ENCODE results near the gene ZCCHC8. TPM values are rescaled to one million over a fixed set of nuclear protein-coding genes. Genes with fewer than 3 reads are reported as not detected.
"Not testable (repeated sequence)": the region's sequence is repeated elsewhere in the genome, so short reads cannot be mapped to it uniquely, and the experiment has no call there.

Gene ZCCHC8
- total RNA-seq, 1 experiment from 2014 or later: 41.8 TPM

GRCh38 chr12:122473543-122474323, 27.0 kb downstream of the ZCCHC8 start:
- Mint-ChIP-seq H3K9me3 (ENCODE audit: unreplicated experiment) (no peaks in the 10 kb centered on the region), H3K4me1 (ENCODE audit: insufficient read depth, unreplicated experiment) (peaks cover 21% of the 10 kb centered on the region), H3K36me3 (ENCODE audit: insufficient read depth, unreplicated experiment) (peaks cover 65% of the 10 kb centered on the region), H3K27ac (ENCODE audit: low read depth, unreplicated experiment) (peak overlapping the region; percentile 85), H3K4me3 (ENCODE audit: unreplicated experiment) (peak overlapping the region; percentile 7), H3K27me3 (ENCODE audit: insufficient read depth, unreplicated experiment) (no peaks in the 10 kb centered on the region)
- ChIA-PET POLR2A (interaction anchor here (0.6 to 8.0 kb wide), 20 partner anchors 9 to 107 kb away, joined by 3 to 292 read pairs (median 5); partner anchors contain the start of genes CLIP1, KNTC1, RSRC2 and ZCCHC8), CTCF (interaction anchor here (0.5 to 6.1 kb wide), 12 partner anchors 9 to 506 kb away, joined by 3 to 127 read pairs (median 3); partner anchors contain the start of gene CLIP1)
- peak; percentile 91 for DNase-seq (ENCODE audit: unreplicated experiment)
- no peak for TF ChIP-seq CTCF (IDR thresholded peaks at IDR 0.05; ENCODE audit: unreplicated experiment)
- TSS peak; percentile 56 for BruUV-seq (replicated peaks)
- intact Hi-C loops (cut with micrococcal nuclease): loop anchor here (5.0 kb wide), 1 partner anchor 136 kb away; no protein-coding TSS in a partner anchor

- Mint-ChIP-seq H3K27ac (ENCODE audit: low read depth, unreplicated experiment) (peak overlapping the region; percentile 74), H3K36me3 (ENCODE audit: insufficient read depth, unreplicated experiment) (peaks cover 50% of the 10 kb centered on the region), H3K4me3 (ENCODE audit: unreplicated experiment) (no peak overlapping the region), H3K9me3 (ENCODE audit: unreplicated experiment) (no peaks in the 10 kb centered on the region), H3K27me3 (ENCODE audit: insufficient read depth, unreplicated experiment) (no peaks in the 10 kb centered on the region), H3K4me1 (ENCODE audit: insufficient read depth, unreplicated experiment) (peaks cover 21% of the 10 kb centered on the region)
- intact Hi-C loops (cut with micrococcal nuclease): loop anchor here (1.0 to 5.0 kb wide), 3 partner anchors 48 to 134 kb away; no protein-coding TSS in a partner anchor
- ChIA-PET POLR2A (interaction anchor here (0.6 to 8.0 kb wide), 18 partner anchors 10 to 416 kb away, joined by 3 to 292 read pairs (median 4); partner anchors contain the start of genes CLIP1, KNTC1, RSRC2 and ZCCHC8), CTCF (interaction anchor here (0.6 to 6.1 kb wide), 22 partner anchors 11 to 300 kb away, joined by 3 to 127 read pairs (median 4); partner anchors contain the start of genes CLIP1 and ZCCHC8)
- no TSS peak for BruUV-seq (replicated peaks)
- peak; percentile 81 for DNase-seq (ENCODE audit: unreplicated experiment)
- TF ChIP-seq CTCF (IDR thresholded peaks at IDR 0.05; ENCODE audit: unreplicated experiment): peak; percentile 64
Measured at GRCh38 chr12:122471324-122472226, 29.2 kb downstream of the ZCCHC8 start.

GRCh38 chr12:122470576-122470975, 30.2 kb downstream of the ZCCHC8 start:
- intact Hi-C loops (cut with micrococcal nuclease): loop anchor here (5.0 kb wide), 1 partner anchor 133 kb away; no protein-coding TSS in a partner anchor
- not testable (repeated sequence) for H3K9me3 Mint-ChIP-seq (ENCODE audit: unreplicated experiment); H3K4me3 Mint-ChIP-seq (ENCODE audit: unreplicated experiment); DNase-seq (ENCODE audit: unreplicated experiment); H3K27me3 Mint-ChIP-seq (ENCODE audit: insufficient read depth, unreplicated experiment); BruUV-seq (replicated peaks)
- H3K4me1 Mint-ChIP-seq (ENCODE audit: insufficient read depth, unreplicated experiment): peaks cover 18% of the 10 kb centered on the region
- ChIA-PET POLR2A (interaction anchor here (0.6 to 8.0 kb wide), 8 partner anchors 21 to 505 kb away, joined by 3 to 292 read pairs (median 4); partner anchors contain the start of gene CLIP1), CTCF (interaction anchor here (0.6 to 6.1 kb wide), 12 partner anchors 12 to 134 kb away, joined by 3 to 127 read pairs (median 5); partner anchors contain the start of gene CLIP1)
- H3K27ac Mint-ChIP-seq (ENCODE audit: low read depth, unreplicated experiment): peak overlapping the region; percentile 74
- peaks cover 40% of the 10 kb centered on the region for H3K36me3 Mint-ChIP-seq (ENCODE audit: insufficient read depth, unreplicated experiment)

- peak overlapping the region; percentile 64 for H3K27ac Mint-ChIP-seq (ENCODE audit: low read depth, unreplicated experiment)
- peaks cover 33% of the 10 kb centered on the region for H3K36me3 Mint-ChIP-seq (ENCODE audit: insufficient read depth, unreplicated experiment)
- H3K4me3 Mint-ChIP-seq (ENCODE audit: unreplicated experiment); DNase-seq (ENCODE audit: unreplicated experiment); H3K9me3 Mint-ChIP-seq (ENCODE audit: unreplicated experiment); H3K27me3 Mint-ChIP-seq (ENCODE audit: insufficient read depth, unreplicated experiment); BruUV-seq (replicated peaks): not testable (repeated sequence)
- peaks cover 13% of the 10 kb centered on the region for H3K4me1 Mint-ChIP-seq (ENCODE audit: insufficient read depth, unreplicated experiment)
- ChIA-PET POLR2A (interaction anchor here (0.6 to 8.0 kb wide), 6 partner anchors 20 to 506 kb away, joined by 3 to 292 read pairs (median 4); no protein-coding TSS in a partner anchor), CTCF (interaction anchor here (1.1 to 6.1 kb wide), 4 partner anchors 18 to 134 kb away, joined by 5 to 127 read pairs (median 6); no protein-coding TSS in a partner anchor)
- intact Hi-C loops (cut with micrococcal nuclease): loop anchor here (5.0 kb wide), 1 partner anchor 133 kb away; no protein-coding TSS in a partner anchor
Measured at GRCh38 chr12:122469856-122470255, 30.9 kb downstream of the ZCCHC8 start.

Measured in MCF 10A (cell line).